Prostate gland (tissue), 2 donors: ENCODE data around the gene GINS2.

ENCODE experiments used
- POLR2A ChIP-seq: fragments of 450-650 bp; IDR thresholded peaks from one replicate; pipeline ENCODE4 v1.6.1; 2016; ENCODE audit warnings: antibody characterized with exemption, mild to moderate bottlenecking
- TF ChIP-seq, protein P1 (sequence below), 4 experiments: fragments of 200-600 bp in 2 of 4; fragments of 450-650 bp in 2 of 4; sonication (generic) in 2 of 4; IDR thresholded peaks; 1 replicate in 3 of 4; 2 replicates in 1 of 4; pipeline ENCODE4 v1.5.1; 2016 to 2019; ENCODE audit warnings: antibody characterized with exemption in 4 of 4, mild to moderate bottlenecking in 2 of 4, moderate library complexity in 2 of 4

DNA sequence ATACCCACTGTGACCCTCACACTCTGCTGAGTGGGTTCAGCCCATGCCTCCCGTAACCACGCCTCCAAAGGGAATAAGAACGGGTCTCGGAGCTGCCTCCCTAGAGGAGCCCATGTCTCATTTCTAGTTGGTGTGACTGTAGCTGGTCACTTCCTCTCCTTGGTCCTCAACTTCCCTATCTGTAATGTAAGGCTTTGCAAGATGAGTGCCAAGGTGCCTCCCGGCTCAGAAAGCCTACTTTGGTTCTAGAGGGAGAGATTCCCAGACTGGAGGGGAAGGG, 41.4 kb upstream of the GINS2 start:
- TF ChIP-seq, protein P1, sequence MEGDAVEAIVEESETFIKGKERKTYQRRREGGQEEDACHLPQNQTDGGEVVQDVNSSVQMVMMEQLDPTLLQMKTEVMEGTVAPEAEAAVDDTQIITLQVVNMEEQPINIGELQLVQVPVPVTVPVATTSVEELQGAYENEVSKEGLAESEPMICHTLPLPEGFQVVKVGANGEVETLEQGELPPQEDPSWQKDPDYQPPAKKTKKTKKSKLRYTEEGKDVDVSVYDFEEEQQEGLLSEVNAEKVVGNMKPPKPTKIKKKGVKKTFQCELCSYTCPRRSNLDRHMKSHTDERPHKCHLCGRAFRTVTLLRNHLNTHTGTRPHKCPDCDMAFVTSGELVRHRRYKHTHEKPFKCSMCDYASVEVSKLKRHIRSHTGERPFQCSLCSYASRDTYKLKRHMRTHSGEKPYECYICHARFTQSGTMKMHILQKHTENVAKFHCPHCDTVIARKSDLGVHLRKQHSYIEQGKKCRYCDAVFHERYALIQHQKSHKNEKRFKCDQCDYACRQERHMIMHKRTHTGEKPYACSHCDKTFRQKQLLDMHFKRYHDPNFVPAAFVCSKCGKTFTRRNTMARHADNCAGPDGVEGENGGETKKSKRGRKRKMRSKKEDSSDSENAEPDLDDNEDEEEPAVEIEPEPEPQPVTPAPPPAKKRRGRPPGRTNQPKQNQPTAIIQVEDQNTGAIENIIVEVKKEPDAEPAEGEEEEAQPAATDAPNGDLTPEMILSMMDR (IDR thresholded peaks at IDR 0.05): no peak
- no peak for TF ChIP-seq POLR2A
